Measurements from ENCODE around the gene CD40.

The CD40 gene

DNA sequence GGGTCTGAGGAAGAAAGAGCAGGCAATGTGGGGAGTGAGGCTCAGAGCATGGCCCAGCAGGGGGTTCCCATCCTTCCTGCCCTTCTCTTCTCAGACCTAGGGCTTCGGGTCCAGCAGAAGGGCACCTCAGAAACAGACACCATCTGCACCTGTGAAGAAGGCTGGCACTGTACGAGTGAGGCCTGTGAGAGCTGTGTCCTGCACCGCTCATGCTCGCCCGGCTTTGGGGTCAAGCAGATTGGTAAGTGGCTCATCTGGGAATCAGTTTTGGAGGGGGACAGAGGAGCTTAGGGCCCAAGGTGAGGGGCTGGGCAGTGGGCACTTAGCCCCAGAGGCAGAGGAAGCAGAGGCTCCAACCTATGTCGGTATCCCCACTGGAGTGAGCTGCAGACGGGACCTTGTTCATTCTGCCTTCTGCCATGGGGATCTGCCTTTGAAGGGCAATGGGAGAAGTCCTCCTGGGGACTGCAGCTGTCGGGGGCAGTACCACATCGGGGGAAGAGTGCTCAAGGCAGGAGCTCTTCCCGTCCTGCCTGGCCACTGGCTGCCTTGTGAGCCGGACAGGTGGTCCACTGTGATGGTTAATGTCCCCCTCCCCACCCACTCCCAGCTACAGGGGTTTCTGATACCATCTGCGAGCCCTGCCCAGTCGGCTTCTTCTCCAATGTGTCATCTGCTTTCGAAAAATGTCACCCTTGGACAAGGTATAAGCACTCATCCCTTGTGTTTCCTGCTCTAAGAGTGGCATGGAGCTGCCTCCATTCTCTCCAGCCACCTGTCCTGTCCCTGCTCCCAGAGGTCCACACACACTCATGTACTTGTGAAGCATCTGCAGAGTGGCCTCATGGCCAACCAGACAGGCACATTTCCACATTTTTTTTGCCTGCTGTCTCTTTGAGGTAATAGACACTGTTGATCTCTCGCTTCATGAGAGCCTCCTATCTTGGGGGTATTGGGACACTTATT is 4.7 kb downstream of the CD40 start:
- DNase-seq (ENCODE audit: low read depth in 2 of 2, low spot score in 1 of 2): no peak

DNA sequence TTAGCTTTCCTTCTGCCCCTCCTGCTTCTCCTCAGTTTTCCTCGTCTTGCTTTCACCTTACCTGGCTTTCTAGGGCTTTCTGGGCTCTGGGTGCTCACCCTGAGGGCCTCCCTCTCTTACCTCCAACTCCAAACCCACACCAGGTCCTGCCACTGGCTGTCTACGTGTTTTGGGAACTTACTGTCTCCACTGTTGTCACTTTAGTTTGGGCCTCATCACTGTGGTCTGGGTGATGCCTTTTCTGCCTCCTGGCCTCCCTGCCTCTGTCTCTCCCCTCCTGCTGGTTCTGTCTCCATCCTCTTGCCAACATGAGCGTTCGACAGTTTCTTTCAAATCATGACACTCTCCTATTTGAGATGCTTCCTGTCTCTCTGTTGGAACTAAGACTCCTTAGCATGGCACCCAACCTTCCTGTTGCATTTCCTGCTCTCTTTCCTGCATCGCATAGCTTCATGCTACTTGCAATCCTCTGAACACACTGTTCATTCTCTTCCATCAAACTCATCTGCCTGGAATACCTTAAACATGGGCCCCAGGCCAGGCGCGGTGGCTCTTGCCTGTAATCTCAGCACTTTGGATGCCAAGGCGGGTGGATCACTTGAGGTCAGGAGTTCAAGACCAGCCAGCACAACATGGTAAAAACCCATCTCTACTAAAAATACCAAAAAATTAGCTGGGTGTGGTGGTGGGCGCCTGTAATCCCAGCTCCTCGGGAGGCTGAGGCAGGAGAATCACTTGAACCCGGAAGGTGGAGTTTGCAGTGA is 5.5 kb downstream of the CD40 start:
- no peak for DNase-seq (ENCODE audit: low read depth in 2 of 2, low spot score in 1 of 2)

DNA sequence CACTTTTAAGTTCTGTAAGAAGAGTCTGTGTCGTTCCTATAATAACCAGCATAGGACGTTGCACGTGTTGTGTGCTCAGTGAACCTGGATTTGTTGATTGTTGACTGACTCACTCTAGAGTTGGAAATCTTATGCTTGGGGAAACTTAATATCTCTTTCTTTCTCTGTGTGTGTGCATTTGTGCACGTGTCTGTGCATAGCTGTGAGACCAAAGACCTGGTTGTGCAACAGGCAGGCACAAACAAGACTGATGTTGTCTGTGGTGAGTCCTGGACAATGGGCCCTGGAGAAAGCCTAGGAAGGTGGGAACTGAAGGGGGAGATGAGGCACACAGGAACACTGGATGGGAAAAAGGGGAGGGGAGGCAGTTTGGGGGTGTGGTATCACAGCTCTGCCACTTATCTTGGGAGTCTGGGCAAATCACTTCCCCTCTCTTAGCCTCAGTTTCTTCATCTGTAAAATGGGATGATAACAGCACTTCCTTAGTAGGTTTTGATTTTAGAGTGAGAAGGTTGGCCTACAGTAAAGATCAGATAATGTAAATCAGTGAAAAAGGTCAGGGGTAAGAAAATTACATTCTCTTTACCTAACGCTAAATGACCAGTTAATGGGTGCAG is 8.4 kb downstream of the CD40 start:
- no peak for DNase-seq (ENCODE audit: low read depth in 2 of 2, low spot score in 1 of 2)

DNA sequence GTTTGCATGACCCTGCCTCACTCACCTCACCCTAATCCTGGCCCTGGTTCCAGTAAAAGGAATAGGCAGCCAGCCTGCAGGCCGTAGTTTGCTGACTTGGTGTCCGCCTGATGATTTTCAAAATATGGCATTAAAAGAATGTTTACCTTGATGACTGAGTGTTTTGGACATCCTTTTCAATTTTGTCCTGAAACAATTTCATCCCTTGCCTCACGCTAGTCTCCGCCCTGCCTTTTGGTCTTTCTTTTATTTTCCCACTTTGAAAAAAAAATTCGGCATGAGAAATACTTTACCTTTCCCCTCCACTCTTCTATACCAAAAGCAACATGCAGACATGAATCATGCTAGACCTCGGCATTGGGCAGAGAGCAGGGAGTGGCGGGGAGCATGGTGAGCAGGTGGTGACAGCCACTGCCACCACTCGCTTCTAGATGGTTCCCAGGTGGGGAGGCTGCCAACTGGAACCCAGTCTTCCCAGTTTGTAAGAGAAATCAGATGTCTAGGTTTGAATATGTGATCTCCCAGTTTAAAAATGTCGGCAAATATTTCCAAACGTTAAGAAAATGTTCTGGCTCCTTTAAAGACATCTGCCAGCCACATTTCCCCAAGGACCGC is 9.4 kb downstream of the CD40 start:
- no peak for DNase-seq (ENCODE audit: low read depth in 2 of 2, low spot score in 1 of 2)

DNA sequence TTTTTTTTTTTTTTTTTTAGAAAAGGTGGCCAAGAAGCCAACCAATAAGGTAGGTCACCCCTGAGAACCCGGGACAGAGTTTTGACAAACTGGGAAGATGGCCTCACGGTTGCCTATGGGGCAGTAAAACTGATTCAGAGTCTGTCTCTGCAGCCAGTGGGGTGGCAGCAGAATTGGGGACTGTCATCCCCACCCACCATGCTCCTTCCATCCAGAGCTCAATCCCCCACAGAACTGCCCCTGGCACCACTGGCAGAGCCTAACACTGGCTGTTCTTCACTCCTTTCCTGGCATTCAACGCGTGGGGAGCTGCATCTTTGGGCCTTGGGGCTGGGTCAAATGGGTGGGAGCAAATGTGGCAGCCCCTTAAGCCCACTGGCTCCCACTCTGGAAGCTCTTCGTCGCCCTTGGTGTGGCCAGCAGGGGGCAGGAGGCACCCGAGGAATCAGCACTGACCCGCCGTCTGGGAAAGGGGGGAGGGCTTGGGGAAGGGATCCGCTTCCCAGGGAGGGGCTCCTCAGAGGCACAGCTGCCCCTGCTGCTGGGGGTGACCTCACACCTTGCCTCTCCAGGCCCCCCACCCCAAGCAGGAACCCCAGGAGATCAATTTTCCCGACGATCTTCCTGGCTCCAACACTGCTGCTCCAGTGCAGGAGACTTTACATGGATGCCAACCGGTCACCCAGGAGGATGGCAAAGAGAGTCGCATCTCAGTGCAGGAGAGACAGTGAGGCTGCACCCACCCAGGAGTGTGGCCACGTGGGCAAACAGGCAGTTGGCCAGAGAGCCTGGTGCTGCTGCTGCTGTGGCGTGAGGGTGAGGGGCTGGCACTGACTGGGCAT is 10.4 kb downstream of the CD40 start:
- no peak for DNase-seq (ENCODE audit: low read depth in 2 of 2, low spot score in 1 of 2)

DNA sequence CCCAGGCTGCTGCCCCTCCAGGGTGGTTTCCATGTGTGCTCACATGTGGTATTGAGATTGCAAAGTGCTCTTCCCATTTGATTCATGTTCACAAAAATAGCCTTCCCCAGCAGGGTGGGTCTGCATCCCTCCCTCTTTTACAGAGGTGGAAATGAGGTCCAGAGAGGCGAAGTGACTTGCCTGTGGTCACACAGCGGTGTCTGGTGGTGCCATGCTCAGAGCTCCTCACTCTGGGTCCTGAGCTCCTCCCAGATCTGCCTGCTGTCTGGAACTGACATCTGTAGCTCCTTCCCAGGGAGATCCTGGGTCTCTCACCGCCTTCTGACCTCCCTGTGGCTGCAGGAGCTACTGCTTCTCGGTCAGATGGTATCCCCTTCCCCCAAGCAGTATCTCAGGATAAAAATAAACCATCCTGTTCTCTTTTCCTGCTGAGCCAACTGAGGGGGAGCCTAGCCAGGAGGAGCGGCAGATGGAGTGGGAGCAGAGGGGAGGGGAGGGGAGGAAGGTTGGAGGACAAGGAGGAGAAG is 11.9 kb downstream of the CD40 start:
- DNase-seq (ENCODE audit: low read depth in 2 of 2, low spot score in 1 of 2): no peak

DNA sequence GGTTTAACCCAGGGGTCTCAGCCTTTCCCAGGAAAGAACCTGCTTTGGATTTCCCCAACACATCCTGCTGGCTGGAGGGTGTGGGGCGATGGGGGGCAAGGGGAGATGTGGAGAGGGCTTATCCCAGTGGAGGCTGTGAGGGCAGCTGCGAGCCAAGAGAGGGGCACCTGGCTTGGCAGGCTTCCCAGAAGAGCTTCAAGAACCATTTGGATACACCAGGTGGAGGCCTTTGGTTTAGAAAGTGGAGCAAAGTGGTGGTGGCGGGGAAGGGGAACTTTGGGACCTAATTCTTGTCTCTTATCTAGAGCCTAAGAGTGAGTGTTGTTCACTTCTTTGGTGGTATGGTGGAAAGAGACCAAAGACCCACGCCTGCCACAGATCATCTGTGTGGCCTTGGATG is 12.4 kb downstream of the CD40 start:
- DNase-seq (ENCODE audit: low read depth in 2 of 2, low spot score in 1 of 2): no peak

DNA sequence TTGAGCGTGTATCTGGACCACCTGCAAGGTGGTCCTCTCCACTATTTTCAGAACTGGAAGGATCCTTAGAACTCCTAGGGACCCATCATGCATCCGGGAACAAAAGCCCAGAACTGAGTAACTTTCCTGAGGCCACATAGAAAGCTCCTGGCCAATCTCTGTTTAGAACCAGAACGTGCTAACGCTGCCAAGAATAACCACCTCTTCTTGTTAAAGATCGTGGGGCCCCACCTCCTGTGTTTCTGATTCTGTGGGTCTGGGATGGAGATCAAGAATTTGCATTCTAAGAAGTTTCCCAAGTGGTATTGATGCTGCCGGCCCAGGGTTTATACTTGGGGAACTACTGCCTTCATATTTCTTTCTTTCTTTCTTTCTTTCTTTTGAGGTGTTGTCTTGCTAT is 13.3 kb downstream of the CD40 start:
- DNase-seq (ENCODE audit: low read depth in 2 of 2, low spot score in 1 of 2): no peak

DNA sequence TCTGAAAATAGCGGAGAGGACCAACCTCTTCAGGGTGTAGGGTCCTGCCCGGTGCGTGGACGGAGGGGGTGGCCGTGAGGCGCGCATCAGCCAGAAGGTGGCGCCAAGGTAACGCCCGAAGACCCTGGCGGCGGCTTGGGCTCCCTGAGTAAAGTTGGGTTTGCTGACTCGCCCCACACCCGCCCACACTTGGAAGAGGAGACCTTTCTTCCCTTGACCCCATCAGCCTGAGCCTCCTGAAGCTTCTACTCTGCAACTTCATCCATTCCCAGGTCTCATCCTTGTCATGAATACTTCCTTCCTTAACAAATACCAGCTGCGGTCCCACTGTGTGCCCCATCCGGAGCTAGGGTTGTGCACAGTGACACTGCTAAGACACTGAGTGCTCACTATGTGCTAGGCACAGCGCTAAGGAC is 14.6 kb downstream of the CD40 start:
- DNase-seq (ENCODE audit: low read depth in 2 of 2, low spot score in 1 of 2): peak; percentile 15 to 20

DNA sequence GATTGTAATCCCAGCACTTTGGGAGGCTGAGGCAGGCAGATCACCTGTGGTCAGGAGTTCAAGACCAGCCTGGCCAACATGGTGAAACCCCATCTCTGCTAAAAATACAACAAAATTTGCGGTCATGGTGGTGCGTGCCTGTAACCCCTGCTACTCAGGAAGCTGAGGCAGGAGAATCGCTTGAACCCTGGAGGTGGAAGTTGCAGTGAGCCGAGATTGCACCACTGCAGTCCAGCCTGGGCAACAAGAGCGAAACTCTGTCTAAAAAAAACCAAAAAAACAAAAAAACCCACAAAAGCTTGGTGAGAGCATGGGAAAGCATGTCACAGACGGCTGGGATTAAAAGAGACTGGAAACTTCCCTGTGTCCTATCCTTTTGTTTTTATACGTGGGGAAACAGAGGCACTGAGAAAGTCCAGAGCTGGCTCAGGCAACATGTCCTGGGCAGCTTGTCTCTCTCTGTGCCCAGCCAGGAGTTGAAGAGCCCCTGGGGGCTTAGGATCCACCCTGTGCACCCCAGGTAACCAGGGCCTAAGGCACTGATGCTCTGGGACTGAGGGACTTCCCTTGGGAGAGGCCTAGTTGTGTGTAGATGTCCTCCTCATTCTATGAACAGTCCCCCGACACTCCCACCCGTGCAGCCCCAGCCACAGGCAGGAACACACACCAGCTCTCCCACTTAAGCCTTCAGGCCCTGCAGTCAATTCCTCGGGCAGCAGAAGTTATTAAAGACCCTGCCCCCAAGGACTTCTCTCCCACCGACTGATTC is 16.0 kb downstream of the CD40 start:
- no peak for DNase-seq (ENCODE audit: low read depth in 2 of 2, low spot score in 1 of 2)

DNA sequence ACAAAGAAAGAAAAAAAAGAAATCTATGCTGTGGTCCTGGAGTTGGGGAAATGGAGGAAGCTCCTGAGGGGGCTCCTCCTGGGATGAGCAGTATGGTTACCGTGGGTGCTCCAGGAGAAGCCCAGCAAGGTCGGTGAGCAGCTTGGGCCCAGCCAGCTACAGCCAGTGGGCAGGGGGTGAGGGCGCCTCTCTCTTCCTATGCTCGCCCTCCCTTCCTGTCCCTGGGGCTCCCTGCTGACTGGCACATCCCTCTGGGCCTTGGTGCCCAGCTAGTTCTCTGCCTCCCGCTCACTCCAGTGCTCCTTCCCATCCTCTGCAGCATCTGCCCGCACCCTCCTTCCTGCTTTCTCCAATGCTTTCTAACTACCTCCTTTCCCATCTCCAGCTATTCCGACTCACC is 16.6 kb downstream of the CD40 start:
- DNase-seq (ENCODE audit: low read depth in 2 of 2, low spot score in 1 of 2): no peak

DNA sequence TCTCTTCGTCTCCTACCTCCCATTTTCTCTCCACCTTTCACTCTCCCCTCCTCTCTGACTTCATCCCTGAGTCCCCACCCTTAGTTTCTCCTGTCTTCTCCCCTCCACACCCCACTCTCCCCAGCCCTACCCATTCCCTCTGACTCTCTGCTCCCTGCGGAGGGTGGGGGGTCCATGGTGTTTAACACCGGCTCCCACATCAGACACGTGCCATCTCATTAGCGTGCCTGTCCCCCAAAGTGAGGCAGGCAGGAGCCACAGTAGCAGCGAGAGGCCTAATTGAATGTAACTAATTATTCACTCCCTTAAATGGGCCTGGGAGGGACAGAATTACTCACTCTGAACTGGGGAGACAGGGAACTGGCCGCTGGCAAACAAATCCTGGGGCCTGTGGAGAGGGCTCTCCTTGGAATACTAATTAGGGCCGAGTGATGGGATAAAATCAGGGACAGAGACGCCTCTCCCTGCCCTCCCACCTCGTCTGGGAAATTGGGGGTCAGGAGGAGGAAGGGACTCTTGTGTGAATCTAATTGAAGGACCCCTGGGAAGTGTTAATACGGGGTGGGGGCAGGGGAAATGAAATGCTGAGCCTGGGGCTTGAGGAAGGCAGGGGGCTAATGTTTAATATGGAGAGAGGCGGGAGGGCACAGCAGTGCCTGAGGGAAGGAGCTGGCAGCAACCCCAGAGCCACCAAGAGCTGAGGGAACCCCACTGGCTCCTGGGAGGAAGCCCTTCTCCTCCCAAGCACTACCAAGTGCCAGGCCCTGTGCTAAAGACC is 17.9 kb downstream of the CD40 start:
- no peak for DNase-seq (ENCODE audit: low read depth in 2 of 2, low spot score in 1 of 2)

DNA sequence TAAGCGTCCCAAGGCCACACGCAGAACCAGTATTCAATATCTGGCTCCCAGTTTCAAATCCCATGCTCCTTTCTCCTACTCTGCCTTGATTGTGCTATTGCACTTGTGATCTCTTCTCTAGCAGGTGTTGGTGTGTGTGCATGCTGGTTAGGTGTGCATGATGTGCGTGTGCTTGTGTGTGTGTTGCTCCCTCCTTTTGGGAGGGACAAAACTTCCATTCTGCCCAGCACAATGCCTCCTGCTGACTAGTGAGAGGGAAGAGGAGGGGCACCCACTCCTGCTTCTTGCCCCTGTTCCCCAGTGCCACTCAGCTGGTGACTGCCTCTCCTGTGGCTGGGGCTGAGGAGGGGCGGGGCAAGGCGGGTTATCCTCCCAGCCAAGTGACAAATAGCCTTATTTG is 19.7 kb downstream of the CD40 start:
- DNase-seq (ENCODE audit: low read depth in 2 of 2, low spot score in 1 of 2): no peak

DNA sequence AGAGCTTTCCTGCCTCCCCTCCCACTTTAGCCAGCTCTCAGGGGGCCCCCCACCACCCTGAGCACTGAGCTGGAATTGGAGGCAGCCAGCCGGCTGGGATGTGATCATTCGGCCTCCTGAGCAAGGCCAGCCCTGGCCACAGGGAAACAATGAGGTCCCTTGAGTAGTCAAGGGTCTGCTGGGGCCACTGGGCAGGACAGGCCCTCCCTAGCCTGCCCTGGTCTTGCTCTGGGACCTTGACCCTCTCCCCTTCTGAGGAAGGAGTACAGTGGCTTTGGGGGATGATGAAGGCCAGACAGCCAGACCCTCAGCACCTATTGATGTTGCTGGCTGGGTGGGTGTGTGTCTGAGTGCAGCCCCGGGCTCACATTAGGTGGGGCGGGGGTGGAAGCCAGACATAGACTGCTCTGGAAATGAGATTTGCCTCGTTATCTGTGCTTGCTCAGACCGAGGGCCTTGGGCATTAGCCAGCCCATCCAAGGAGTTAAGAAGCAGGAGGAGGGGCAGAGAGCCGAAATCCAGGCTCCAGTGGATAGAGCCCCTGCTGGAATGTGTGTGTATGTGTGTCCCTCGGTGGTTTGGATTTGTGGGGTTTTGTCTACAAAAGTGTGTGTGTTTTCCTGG is 21.3 kb downstream of the CD40 start:
- DNase-seq (ENCODE audit: low read depth in 2 of 2, low spot score in 1 of 2): no peak

DNA sequence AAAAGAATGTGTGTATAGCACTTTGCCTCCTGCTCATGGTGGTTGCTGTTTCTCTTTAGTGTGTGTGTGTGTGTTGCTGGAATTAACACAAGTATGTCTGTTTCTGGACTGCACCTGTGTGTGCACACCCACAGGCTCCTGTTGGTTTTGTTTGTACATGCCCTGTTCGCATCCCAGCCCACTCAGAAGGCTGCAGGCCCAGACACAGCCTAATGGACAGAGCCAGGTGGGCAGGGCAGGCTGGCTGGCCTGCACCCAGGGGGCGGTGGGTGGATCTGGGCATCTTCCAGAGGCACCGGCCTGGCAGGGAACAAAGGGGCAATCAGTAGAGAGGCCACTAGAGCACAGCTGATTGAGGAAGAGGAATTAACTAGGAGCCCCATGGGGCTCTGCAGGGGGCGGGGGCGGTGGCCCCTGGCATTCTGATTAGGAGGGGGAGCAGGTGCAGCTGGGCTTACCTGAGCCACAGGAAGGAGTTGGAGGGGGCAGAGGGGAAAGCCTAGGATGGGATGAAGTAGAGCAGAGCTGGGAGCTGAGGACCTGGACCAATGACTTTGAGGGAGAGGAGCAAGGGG is 21.9 kb downstream of the CD40 start:
- no peak for DNase-seq (ENCODE audit: low read depth in 2 of 2, low spot score in 1 of 2)

DNA sequence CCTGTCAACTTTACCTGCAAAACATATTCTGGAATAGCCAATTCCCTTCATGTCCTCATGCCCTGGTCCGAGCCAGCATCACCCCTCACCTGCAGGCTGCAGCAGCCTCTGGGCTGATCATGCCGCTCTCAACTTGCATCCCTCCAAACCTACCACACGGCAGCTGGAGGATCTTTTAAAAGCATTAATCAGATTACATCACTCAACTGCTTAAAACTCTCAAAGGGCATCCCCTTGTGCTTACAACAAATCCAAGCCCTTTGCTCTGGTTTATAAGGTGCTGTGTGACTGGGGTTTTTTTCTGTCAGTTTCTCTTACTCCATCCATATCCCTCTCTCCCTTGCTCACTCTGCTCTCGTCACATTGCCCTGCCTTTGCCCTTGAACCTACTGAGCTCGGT is 24.0 kb downstream of the CD40 start:
- DNase-seq (ENCODE audit: low read depth in 2 of 2, low spot score in 1 of 2): no peak

DNA sequence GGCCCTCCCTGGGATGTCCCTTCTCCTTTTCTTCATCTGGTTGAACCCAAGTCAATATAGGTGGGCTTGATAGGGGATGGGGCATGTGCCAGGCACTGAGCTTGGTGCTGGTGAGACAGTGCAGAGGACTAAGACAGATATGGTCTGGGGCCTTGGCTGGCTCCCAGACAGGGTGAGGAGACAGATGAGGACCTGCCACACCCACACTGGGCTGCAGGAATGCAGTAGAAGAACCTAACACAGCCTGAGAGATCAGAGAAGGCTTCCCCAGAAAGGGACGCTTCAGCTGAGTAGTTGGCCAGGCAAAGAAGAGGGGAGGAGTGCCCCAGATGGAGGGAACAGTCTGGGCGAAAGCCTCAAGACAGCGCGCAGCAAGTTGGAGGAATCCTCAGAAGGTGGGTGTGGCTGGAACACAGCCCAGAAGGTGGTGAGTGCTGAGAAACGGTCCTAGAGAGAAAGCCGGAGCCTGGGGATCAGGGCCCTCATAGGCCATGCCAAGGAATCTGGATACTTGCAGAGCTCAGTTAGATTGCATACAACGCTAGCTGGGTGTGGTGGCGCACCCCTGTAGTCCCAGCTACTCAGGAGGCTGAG is 26.4 kb downstream of the CD40 start:
- DNase-seq (ENCODE audit: low read depth in 2 of 2, low spot score in 1 of 2): no peak

DNA sequence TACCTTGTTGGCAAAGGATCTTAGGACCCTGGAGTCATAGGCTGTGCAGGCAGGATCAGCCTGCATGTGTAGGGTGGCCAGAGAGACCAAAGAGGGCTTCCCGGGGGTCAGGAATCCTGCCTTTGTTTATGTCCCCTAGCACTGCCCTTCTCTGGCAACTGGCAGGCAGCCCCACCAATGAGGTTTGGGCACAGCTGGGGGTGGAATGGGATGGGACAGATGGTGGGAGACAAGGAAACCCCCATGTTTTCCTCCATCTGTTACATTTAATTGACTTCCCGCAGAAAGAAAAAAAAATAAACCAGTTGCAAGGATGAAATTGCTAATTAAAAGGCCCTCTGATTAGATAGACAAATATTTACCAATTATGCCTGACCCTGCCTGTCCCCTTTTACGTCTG is 27.6 kb downstream of the CD40 start:
- DNase-seq (ENCODE audit: low read depth in 2 of 2, low spot score in 1 of 2): no peak

Data from stimulated activated CD8-positive, alpha-beta memory T cell treated with anti-CD3 and anti-CD28 coated beads, Interleukin-4, amount 100 ng/mL, for 4 hours (primary cell).